Transverse colon (tissue), 4 donors: ENCODE measurements around the gene RPL13A. TPM values are rescaled to one million over a fixed set of nuclear protein-coding genes. Genes with fewer than 3 reads are reported as not detected.

Source experiments
- DNase-seq: peaks from one replicate; pipeline ENCODE4 v3.0.0-alpha.2; 2019
- H3K27ac ChIP-seq, 4 donors: fragments of 200-600 bp; sonication (generic); 2 replicates each; pipeline ENCODE4 v1.5.1; 2016 to 2018; ENCODE audit warnings: inconsistent platforms in 4 of 4
- H3K27me3 ChIP-seq: fragments of 200-600 bp; sonication (generic); 2 replicates; pipeline ENCODE4 v1.5.1; 2017; ENCODE audit warnings: inconsistent platforms
- H3K36me3 ChIP-seq, 4 donors: fragments of 200-600 bp; sonication (generic); 2 replicates each; pipeline ENCODE4 v1.5.1; 2017 to 2019; ENCODE audit warnings: inconsistent platforms in 4 of 4
- H3K4me1 ChIP-seq, 4 donors: fragments of 200-600 bp; sonication (generic); 2 replicates each; pipeline ENCODE4 v1.5.1; 2017 to 2020; ENCODE audit warnings: inconsistent platforms in 4 of 4
- H3K4me3 ChIP-seq, 4 donors: fragments of 200-600 bp; sonication (generic); 1 replicate in 1 of 4; 2 replicates in 3 of 4; pipeline versions ENCODE4 v1.5.1 to v1.6.1; 2017 to 2019; ENCODE audit warnings: inconsistent platforms in 4 of 4
- H3K9me3 ChIP-seq, 2 donors: fragments of 200-600 bp; sonication (generic); 2 replicates each; pipeline ENCODE4 v1.5.1; 2017 to 2019; ENCODE audit warnings: inconsistent platforms in 2 of 2
- EP300 ChIP-seq: sonication (generic); formaldehyde crosslinking; IDR thresholded peaks from one replicate; pipeline ENCODE4 v1.6.1; 2017; ENCODE audit warnings: antibody characterized with exemption, low read depth
- POLR2A ChIP-seq: fragments of 450-650 bp; IDR thresholded peaks from one replicate; pipeline ENCODE4 v1.6.1; 2016; ENCODE audit warnings: antibody characterized with exemption, mild to moderate bottlenecking, moderate library complexity
- POLR2AphosphoS5 ChIP-seq, 3 donors: sonication (generic); formaldehyde crosslinking; IDR thresholded peaks; one replicate each; pipeline ENCODE4 v1.6.1; 2016; ENCODE audit warnings: antibody characterized with exemption in 3 of 3
- WGBS, 2 donors: methylation state at CpG; one replicate each; pipeline ENCODE4 v1.1.5; 2018; ENCODE audit warnings: low coverage in 1 of 2; 5-methylcytosine and 5-hydroxymethylcytosine counted together
- in situ Hi-C, 4 donors: fragments of 200-750 bp; cut with MboI; loops; one replicate each; pipeline versions ENCODE4 v1.15.0 to v1.15.1; 2017; ENCODE audit warnings: low sequenced_read_pairs in 3 of 4, low pct_ligation_motif_present in 1 of 4, low pct_unique_long_range_greater_than_20kb in 1 of 4
- intact Hi-C: fragments of 100-400 bp; cut with DNase I; formaldehyde crosslinking; loops from one replicate; pipeline ENCODE4 v1.15.1; 2023; ENCODE audit warnings: low total_unique reads
- total RNA-seq, 4 donors: library from RNA; depleted of rRNA; stranded (reverse); fragments of >200 nt; gene quantifications; one replicate each; pipeline ENCODE4 v1.1.0, GENCODE V29; 2016
- TF ChIP-seq, protein P1 (sequence below), 5 experiments: fragments of 200-600 bp in 3 of 5; fragments of 450-650 bp in 2 of 5; sonication (generic) in 3 of 5; IDR thresholded peaks; 1 replicate in 2 of 5; 2 replicates in 3 of 5; pipeline ENCODE4 v1.5.1; 2016 to 2017; ENCODE audit warnings: antibody characterized with exemption in 5 of 5, inconsistent platforms in 3 of 5, mild to moderate bottlenecking in 2 of 5, moderate library complexity in 1 of 5

Gene RPL13A
- total RNA-seq, 4 donors from 2014 or later = 1,219 to 2,956 (median 2,884) TPM

- peak; percentile 46 for DNase-seq
- intact Hi-C loops = no loop called here
- peak overlapping the region; percentile 87 to 95 (median 92) for H3K27ac ChIP-seq
- no peak overlapping the region for H3K4me3 ChIP-seq
- H3K36me3 ChIP-seq = peaks cover 0 to 4% (median 0%) of the 10 kb centered on the region in 4 donors
- peaks cover 12 to 41% (median 26%) of the 10 kb centered on the region in 4 donors for H3K4me1 ChIP-seq
- no peaks in the 10 kb centered on the region for H3K27me3 ChIP-seq
- no peaks in the 10 kb centered on the region for H3K9me3 ChIP-seq
- in situ Hi-C loops = no loop called here
- 60% methylated on average over 3 to 4 of the region's 4 CpGs for WGBS, 2 donors
- TF ChIP-seq POLR2AphosphoS5 (IDR thresholded peaks at IDR 0.05) (no peak), POLR2A (no peak), EP300 (no peak)
- TF ChIP-seq, protein P1, sequence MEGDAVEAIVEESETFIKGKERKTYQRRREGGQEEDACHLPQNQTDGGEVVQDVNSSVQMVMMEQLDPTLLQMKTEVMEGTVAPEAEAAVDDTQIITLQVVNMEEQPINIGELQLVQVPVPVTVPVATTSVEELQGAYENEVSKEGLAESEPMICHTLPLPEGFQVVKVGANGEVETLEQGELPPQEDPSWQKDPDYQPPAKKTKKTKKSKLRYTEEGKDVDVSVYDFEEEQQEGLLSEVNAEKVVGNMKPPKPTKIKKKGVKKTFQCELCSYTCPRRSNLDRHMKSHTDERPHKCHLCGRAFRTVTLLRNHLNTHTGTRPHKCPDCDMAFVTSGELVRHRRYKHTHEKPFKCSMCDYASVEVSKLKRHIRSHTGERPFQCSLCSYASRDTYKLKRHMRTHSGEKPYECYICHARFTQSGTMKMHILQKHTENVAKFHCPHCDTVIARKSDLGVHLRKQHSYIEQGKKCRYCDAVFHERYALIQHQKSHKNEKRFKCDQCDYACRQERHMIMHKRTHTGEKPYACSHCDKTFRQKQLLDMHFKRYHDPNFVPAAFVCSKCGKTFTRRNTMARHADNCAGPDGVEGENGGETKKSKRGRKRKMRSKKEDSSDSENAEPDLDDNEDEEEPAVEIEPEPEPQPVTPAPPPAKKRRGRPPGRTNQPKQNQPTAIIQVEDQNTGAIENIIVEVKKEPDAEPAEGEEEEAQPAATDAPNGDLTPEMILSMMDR (IDR thresholded peaks at IDR 0.05) = no peak
Observed at GRCh38 chr19:49515767-49516166, 28.4 kb downstream of the RPL13A start.

DNA sequence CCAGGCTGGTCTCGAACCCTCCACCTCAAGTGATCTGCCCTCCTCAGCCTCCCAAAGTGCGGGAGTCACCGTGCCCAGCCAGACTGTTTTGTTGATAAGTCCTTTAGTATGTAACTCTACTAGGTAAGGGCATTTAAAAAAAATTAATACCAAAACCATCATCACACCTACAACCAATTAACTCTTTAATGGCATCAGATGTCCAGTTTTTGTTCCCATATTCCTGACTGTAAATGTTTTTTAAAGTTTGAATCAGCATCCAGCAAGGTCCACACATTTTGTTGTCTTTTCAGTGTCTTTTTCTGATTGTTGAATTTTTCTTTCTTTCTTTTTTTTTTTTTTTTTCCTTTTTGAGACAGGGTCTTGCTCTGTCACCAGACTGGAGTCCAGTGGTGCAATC lies 30.6 kb downstream of the RPL13A start:
- Histone ChIP-seq H3K27me3 (no peaks in the 10 kb centered on the region), H3K4me3 (no peak overlapping the region), H3K36me3 (peaks cover 0 to 9% (median 0%) of the 10 kb centered on the region in 4 donors), H3K27ac (no peak overlapping the region), H3K9me3 (no peaks in the 10 kb centered on the region), H3K4me1 (peaks cover 2 to 25% (median 15%) of the 10 kb centered on the region in 4 donors)
- TF ChIP-seq, protein P1 (IDR thresholded peaks at IDR 0.05) = no peak
- TF ChIP-seq POLR2AphosphoS5 (IDR thresholded peaks at IDR 0.05) (no peak), POLR2A (no peak), EP300 (no peak)
- 93 to 94% methylated on average over 3 of the region's 3 CpGs for WGBS, 2 donors
- DNase-seq = no peak
- in situ Hi-C loops = no loop called here
- intact Hi-C loops = no loop called here

DNA sequence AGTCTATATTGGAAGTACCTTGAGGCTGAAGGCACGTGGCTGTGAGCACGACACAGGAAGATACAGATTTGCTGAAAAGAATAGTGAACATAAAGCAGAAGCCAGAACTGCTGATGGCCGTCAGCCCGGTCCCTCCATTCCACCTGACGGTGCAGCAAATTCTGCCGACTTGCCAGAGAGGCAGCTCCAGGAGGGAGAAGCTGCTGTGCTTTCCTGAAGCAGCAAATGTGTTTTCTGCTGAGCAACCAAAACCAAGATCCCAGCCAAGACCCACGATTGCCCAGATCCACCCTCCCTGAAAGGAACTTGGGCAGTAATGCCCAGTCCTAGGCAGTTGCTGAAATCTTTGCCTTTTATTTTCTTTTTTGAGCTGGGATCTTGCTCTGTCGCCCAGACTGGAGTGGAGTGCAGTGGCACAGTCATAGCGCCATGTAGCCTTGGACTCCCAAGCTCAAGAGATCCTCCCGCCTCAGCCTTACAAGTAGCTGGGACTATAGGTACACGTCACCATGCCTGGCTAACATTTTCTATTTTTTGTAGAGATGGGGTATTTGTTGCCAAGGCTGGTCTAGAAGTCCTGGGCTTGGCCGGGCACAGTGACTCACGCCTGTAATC lies 33.4 kb downstream of the RPL13A start:
- Histone ChIP-seq H3K36me3 (peaks cover 0 to 16% (median 0%) of the 10 kb centered on the region in 4 donors), H3K27ac (peak overlapping the region in 2 of 4 donors; percentile 18 to 34), H3K4me1 (peaks cover 0 to 3% (median under 1%) of the 10 kb centered on the region in 4 donors), H3K4me3 (no peak overlapping the region), H3K9me3 (no peaks in the 10 kb centered on the region), H3K27me3 (no peaks in the 10 kb centered on the region)
- DNase-seq = no peak
- 84 to 87% methylated on average over 7 to 13 of the region's 13 CpGs for WGBS, 2 donors
- TF ChIP-seq, protein P1 (IDR thresholded peaks at IDR 0.05) = no peak
- TF ChIP-seq EP300 (no peak), POLR2AphosphoS5 (IDR thresholded peaks at IDR 0.05) (no peak), POLR2A (no peak)
- intact Hi-C loops = no loop called here
- in situ Hi-C loops = no loop called here

GRCh38 chr19:49524812-49525455 lies 37.5 kb downstream of the RPL13A start:
- Histone ChIP-seq H3K36me3 (peaks cover 0 to 18% (median 0%) of the 10 kb centered on the region in 4 donors), H3K9me3 (no peaks in the 10 kb centered on the region), H3K27me3 (no peaks in the 10 kb centered on the region), H3K27ac (no peak overlapping the region), H3K4me1 (peaks cover 0 to 20% (median 10%) of the 10 kb centered on the region in 4 donors), H3K4me3 (no peak overlapping the region)
- intact Hi-C loops (no loop called here), in situ Hi-C loops (no loop called here)
- 87 to 88% methylated on average over 3 to 22 of the region's 22 CpGs for WGBS, 2 donors
- TF ChIP-seq POLR2A (no peak), EP300 (no peak), POLR2AphosphoS5 (IDR thresholded peaks at IDR 0.05) (no peak)
- TF ChIP-seq, protein P1 (IDR thresholded peaks at IDR 0.05) = no peak
- no peak for DNase-seq
